ENCODE measurements around the gene ZNF496. TPM values are rescaled to one million over a fixed set of nuclear protein-coding genes. Genes with fewer than 3 reads are reported as not detected.

The ZNF496 gene
- total and polyA plus RNA-seq, 8 donors = 5.8 to 25.8 (median 11.9) TPM

DNA sequence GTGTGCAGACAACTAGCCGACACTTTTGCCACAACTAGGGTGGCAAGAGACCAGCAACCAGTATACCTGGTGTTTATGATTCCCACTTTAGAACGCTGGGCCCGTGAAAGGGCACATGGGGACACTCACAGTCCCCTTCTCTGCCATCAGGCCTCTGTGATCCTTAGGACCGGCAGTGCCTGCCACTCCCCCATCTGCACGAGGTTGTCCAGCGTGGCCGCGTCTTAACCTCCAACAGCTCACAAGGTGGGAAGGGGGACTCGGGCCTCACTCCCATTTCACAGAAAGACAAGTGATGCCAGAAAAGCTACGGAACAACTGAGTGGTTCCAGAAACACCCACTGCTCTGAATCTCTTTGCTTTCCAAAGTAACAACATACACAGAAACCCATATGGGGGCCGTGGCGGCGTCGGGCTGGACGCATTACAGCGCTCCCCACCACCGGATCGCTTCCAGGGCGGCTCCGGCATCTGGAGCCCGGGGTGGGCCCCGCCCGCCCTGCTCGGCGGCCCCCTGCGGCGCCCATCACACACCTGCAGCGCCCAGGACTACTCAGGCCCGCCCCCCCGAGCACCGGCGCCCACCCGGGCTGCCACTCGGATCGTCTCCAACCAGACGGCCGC, 1.0 kb downstream of the ZNF496 start:
- peak overlapping the region in 4 of 5 donors; percentile 91 to 96 (median 94) for H3K27ac ChIP-seq

GRCh38 chr1:247329097-247329617, 2.5 kb downstream of the ZNF496 start:
- Histone ChIP-seq H3K4me1 (peaks cover 20 to 36% (median 28%) of the 10 kb centered on the region in 4 donors), H3K27me3 (no peaks in the 10 kb centered on the region), H3K9me3 (no peaks in the 10 kb centered on the region), H3K4me3 (no peak overlapping the region), H3K36me3 (peaks cover 25 to 51% (median 38%) of the 10 kb centered on the region in 4 donors), H3K27ac (no peak overlapping the region)
- 96 to 99% (median 98%) methylated on average over 23 to 24 of the region's 24 CpGs for WGBS, 5 donors
- intact Hi-C loops (cut with DNase I; ENCODE audit: low total_unique reads) = no loop called here
- no peak for TF ChIP-seq POLR2A (IDR thresholded peaks at IDR 0.05)
- TF ChIP-seq EP300 (IDR thresholded peaks at IDR 0.05) = no peak
- TF ChIP-seq, protein P1, sequence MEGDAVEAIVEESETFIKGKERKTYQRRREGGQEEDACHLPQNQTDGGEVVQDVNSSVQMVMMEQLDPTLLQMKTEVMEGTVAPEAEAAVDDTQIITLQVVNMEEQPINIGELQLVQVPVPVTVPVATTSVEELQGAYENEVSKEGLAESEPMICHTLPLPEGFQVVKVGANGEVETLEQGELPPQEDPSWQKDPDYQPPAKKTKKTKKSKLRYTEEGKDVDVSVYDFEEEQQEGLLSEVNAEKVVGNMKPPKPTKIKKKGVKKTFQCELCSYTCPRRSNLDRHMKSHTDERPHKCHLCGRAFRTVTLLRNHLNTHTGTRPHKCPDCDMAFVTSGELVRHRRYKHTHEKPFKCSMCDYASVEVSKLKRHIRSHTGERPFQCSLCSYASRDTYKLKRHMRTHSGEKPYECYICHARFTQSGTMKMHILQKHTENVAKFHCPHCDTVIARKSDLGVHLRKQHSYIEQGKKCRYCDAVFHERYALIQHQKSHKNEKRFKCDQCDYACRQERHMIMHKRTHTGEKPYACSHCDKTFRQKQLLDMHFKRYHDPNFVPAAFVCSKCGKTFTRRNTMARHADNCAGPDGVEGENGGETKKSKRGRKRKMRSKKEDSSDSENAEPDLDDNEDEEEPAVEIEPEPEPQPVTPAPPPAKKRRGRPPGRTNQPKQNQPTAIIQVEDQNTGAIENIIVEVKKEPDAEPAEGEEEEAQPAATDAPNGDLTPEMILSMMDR (IDR thresholded peaks at IDR 0.05) = no peak
- no peak for DNase-seq

More for the DNA sequence above, 1.0 kb downstream of the ZNF496 start:
- peak in 1 of 2 donors; percentile 31 for DNase-seq
- peak overlapping the region; percentile 88 to 98 (median 93) for H3K4me3 ChIP-seq
- intact Hi-C loops (cut with DNase I; ENCODE audit: low total_unique reads) = no loop called here
- no peaks in the 10 kb centered on the region for H3K27me3 ChIP-seq
- peaks cover 20 to 42% (median 32%) of the 10 kb centered on the region in 4 donors for H3K36me3 ChIP-seq
- no peaks in the 10 kb centered on the region for H3K9me3 ChIP-seq
- 7 to 49% (median 10%) methylated on average over 11 to 37 of the region's 37 CpGs for WGBS, 5 donors
- TF ChIP-seq POLR2A (IDR thresholded peaks at IDR 0.05) = no peak
- no peak for TF ChIP-seq POLR2AphosphoS5 (IDR thresholded peaks at IDR 0.05)
- TF ChIP-seq EP300 (IDR thresholded peaks at IDR 0.05) = no peak
- TF ChIP-seq, protein P1 (IDR thresholded peaks at IDR 0.05) = no peak
- H3K4me1 ChIP-seq = peaks cover 20 to 44% (median 32%) of the 10 kb centered on the region in 4 donors

- TF ChIP-seq EP300 (IDR thresholded peaks at IDR 0.05) (no peak), POLR2A (IDR thresholded peaks at IDR 0.05) (no peak)
- TF ChIP-seq, protein P1 (IDR thresholded peaks at IDR 0.05) = no peak
- no peak for DNase-seq
- 86 to 95% (median 91%) methylated on average over 5 of the region's 5 CpGs for WGBS, 5 donors
- Histone ChIP-seq H3K27me3 (no peaks in the 10 kb centered on the region), H3K4me1 (peaks cover 16 to 27% (median 26%) of the 10 kb centered on the region in 4 donors), H3K9me3 (no peaks in the 10 kb centered on the region), H3K36me3 (peaks cover 25 to 59% (median 45%) of the 10 kb centered on the region in 4 donors), H3K4me3 (no peak overlapping the region), H3K27ac (no peak overlapping the region)
- intact Hi-C loops (cut with DNase I; ENCODE audit: low total_unique reads) = no loop called here
Observed at GRCh38 chr1:247328311-247328710, 3.4 kb downstream of the ZNF496 start.

DNA sequence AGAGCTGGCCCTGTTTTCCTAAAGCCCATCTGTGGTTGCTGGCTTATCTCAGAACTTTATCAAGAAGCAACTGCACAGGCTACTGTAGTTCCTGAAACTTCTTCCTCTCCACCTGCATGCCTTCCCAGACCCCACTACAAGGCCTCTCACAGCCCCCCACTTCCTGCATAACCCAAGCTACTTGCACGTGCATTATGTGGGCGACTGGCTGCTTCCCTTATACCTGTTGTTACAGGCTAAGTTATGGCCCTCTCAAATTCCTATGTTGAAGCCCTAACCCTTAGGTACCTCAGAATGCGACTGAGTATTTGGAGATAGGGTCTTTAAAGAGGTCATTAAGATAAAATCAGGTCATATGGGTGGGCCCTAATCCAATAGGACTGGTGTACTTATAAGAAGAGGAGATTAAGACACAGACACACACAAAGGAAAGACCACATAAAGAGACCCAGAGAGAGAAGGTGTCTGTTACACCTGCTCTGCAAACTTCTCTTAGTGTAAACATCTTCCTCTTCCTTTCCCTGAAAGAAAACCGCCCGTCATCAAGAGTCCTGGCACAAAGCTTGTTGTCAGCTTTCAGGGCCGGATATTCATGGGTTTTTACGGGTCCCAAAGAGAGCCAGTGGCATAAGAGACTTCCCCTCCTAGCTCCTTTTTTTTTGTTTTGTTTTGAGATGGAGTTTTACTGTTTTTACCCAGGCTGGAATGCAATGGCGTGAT, 5.1 kb downstream of the ZNF496 start:
- TF ChIP-seq, protein P1 (IDR thresholded peaks at IDR 0.05) = no peak
- no peak for TF ChIP-seq EP300 (IDR thresholded peaks at IDR 0.05)
- TF ChIP-seq POLR2AphosphoS5 (IDR thresholded peaks at IDR 0.05) = no peak
- intact Hi-C loops (cut with DNase I; ENCODE audit: low total_unique reads) = no loop called here
- Histone ChIP-seq H3K9me3 (no peaks in the 10 kb centered on the region), H3K4me3 (no peak overlapping the region), H3K4me1 (peaks cover 9 to 14% (median 12%) of the 10 kb centered on the region in 4 donors), H3K27ac (no peak overlapping the region), H3K36me3 (peaks cover 42 to 76% (median 62%) of the 10 kb centered on the region in 4 donors), H3K27me3 (no peaks in the 10 kb centered on the region)
- WGBS, 5 donors = 74 to 87% (median 81%) methylated on average over 8 of the region's 8 CpGs
- DNase-seq = no peak
